NOMO-1 treated with DMSO at 0.1 percent for 48 hours (cell line): Measurements from ENCODE around the gene KCNN1.

Experiments
- DNase-seq: peaks from one replicate; lab custom pipeline; 2025; ENCODE audit not compliant: unreplicated experiment; lab: John Stamatoyannopoulos, UW

Gene KCNN1

GRCh38 chr19:17946965-17947784 lies 19.7 kb upstream of the KCNN1 start:
- DNase-seq, result peak; percentile 76

- peak; percentile 91 for DNase-seq
These were observed 18.9 kb upstream of the KCNN1 start for GRCh38 chr19:17947815-17948513.

- DNase-seq, result no peak
These were observed 18.4 kb upstream of the KCNN1 start for GRCh38 chr19:17948514-17948900.

GRCh38 chr19:17948931-17949930 lies 17.7 kb upstream of the KCNN1 start:
- DNase-seq, result no peak

GRCh38 chr19:17949956-17950309 lies 17.0 kb upstream of the KCNN1 start:
- no peak for DNase-seq

GRCh38 chr19:17950310-17951156 lies 16.4 kb upstream of the KCNN1 start:
- DNase-seq, result no peak

GRCh38 chr19:17951157-17951989 lies 15.5 kb upstream of the KCNN1 start:
- peak; percentile 7 for DNase-seq

GRCh38 chr19:17951990-17952976 lies 14.6 kb upstream of the KCNN1 start:
- DNase-seq, result no peak

GRCh38 chr19:17953316-17953801 lies 13.5 kb upstream of the KCNN1 start:
- DNase-seq, result no peak

GRCh38 chr19:17953869-17954268 lies 13.0 kb upstream of the KCNN1 start:
- no peak for DNase-seq

GRCh38 chr19:17954401-17954800 lies 12.5 kb upstream of the KCNN1 start:
- no peak for DNase-seq

GRCh38 chr19:17957149-17957849 lies 9.6 kb upstream of the KCNN1 start:
- DNase-seq, result no peak

GRCh38 chr19:17957885-17958284 lies 9.0 kb upstream of the KCNN1 start:
- no peak for DNase-seq

- DNase-seq, result no peak
These were observed 2.8 kb upstream of the KCNN1 start for GRCh38 chr19:17963936-17964691.

- DNase-seq, result no peak
These were observed 1.4 kb upstream of the KCNN1 start for GRCh38 chr19:17965370-17966128.

- DNase-seq, result no peak
These were observed 801 bp upstream of the KCNN1 start for GRCh38 chr19:17966129-17966483.
